GM19455 (cell line): ENCODE data around the gene DAO.

Experiments used
- ATAC-seq: cut with Tn5 transposase; IDR thresholded peaks from one replicate; pipeline ENCODE4 v1.9.1; 2021; ENCODE audit not compliant: unreplicated experiment

The DAO gene

GRCh38 chr12:108875280-108875679 lies 4.6 kb upstream of the DAO start:
- no peak for ATAC-seq

GRCh38 chr12:108875682-108876361 lies 4.1 kb upstream of the DAO start:
- ATAC-seq = no peak

GRCh38 chr12:108876550-108876949 lies 3.3 kb upstream of the DAO start:
- ATAC-seq = no peak

GRCh38 chr12:108881953-108882352 lies 2.1 kb downstream of the DAO start:
- no peak for ATAC-seq

- ATAC-seq = no peak
Measured at GRCh38 chr12:108884116-108885012, 4.5 kb downstream of the DAO start.

GRCh38 chr12:108886873-108887629 lies 7.2 kb downstream of the DAO start:
- ATAC-seq = no peak

GRCh38 chr12:108888031-108888430 lies 8.1 kb downstream of the DAO start:
- ATAC-seq = no peak

- ATAC-seq = no peak
Measured at GRCh38 chr12:108890208-108890607, 10.3 kb downstream of the DAO start.

- no peak for ATAC-seq
Measured at GRCh38 chr12:108895220-108895802, 15.4 kb downstream of the DAO start.

GRCh38 chr12:108896336-108896735 lies 16.4 kb downstream of the DAO start:
- no peak for ATAC-seq

- ATAC-seq = no peak
Measured at GRCh38 chr12:108896817-108897216, 16.9 kb downstream of the DAO start.

GRCh38 chr12:108899145-108899544 lies 19.3 kb downstream of the DAO start:
- no peak for ATAC-seq

GRCh38 chr12:108905725-108906124 lies 25.8 kb downstream of the DAO start:
- no peak for ATAC-seq

GRCh38 chr12:108906971-108907370 lies 27.1 kb downstream of the DAO start:
- no peak for ATAC-seq

- no peak for ATAC-seq
Measured at GRCh38 chr12:108907839-108908351, 28.0 kb downstream of the DAO start.

- no peak for ATAC-seq
Measured at GRCh38 chr12:108910336-108910735, 30.4 kb downstream of the DAO start.

GRCh38 chr12:108911915-108912314 lies 32.0 kb downstream of the DAO start:
- no peak for ATAC-seq

- ATAC-seq = no peak
Measured at GRCh38 chr12:108912361-108912760, 32.5 kb downstream of the DAO start.

GRCh38 chr12:108914121-108914531 lies 34.2 kb downstream of the DAO start:
- no peak for ATAC-seq

GRCh38 chr12:108915632-108916133 lies 35.8 kb downstream of the DAO start:
- no peak for ATAC-seq

GRCh38 chr12:108916336-108916735 lies 36.4 kb downstream of the DAO start:
- ATAC-seq = no peak
